GM12873 (cell line): ENCODE measurements around the gene DEGS2.

Source experiments
- CTCF ChIP-seq: IDR thresholded peaks from 2 replicates; pipeline ENCODE4 v1.5.1; 2012; ENCODE audit warnings: low read depth, mild to moderate bottlenecking, moderate library complexity, low read length, control low read depth; ENCODE audit not compliant: insufficient read depth; ENCODE audit errors: missing control alignments

DEGS2 gene

GRCh38 chr14:100128688-100129087 lies 30.8 kb downstream of the DEGS2 start:
- no peak for TF ChIP-seq CTCF

GRCh38 chr14:100127853-100128455 lies 31.5 kb downstream of the DEGS2 start:
- no peak for TF ChIP-seq CTCF

GRCh38 chr14:100126401-100126800 lies 33.0 kb downstream of the DEGS2 start:
- TF ChIP-seq CTCF = no peak

GRCh38 chr14:100124551-100125088 lies 34.8 kb downstream of the DEGS2 start:
- no peak for TF ChIP-seq CTCF

- TF ChIP-seq CTCF = no peak
Observed at GRCh38 chr14:100123618-100124017, 35.8 kb downstream of the DEGS2 start.

GRCh38 chr14:100122481-100123223 lies 36.8 kb downstream of the DEGS2 start:
- TF ChIP-seq CTCF = peak; percentile 17

GRCh38 chr14:100121643-100122480 lies 37.6 kb downstream of the DEGS2 start:
- TF ChIP-seq CTCF = no peak
